ENCODE measurements around the gene CSRNP3.

DNA sequence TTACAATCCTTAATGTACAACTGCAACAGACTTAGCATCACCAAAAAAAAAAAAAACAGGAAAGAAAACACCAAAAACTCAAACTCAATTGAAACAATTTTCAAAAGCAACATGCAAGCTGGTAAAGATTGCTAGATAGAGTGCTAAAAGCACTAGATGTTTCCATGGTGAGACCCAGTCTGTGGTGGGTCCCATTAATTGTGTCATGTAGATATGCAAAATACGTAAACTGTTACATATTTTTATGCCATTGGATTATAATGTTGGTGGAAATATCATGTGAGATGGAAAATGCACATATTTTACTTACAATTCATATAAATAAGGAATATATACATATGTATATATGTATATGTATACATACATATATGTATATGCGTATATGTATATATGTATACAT is 30.5 kb downstream of the CSRNP3 start:
- no peak for TF ChIP-seq POLR2AphosphoS5 (IDR thresholded peaks at IDR 0.05; ENCODE audit: low read depth, low read length)
- no peak for TF ChIP-seq POLR2A (IDR thresholded peaks at IDR 0.05; ENCODE audit: low read depth, low read length)
